HG02763 (cell line): Measurements from ENCODE around the gene CSTPP1.

ENCODE experiments used
- ATAC-seq: cut with Tn5 transposase; IDR thresholded peaks from one replicate; pipeline ENCODE4 v1.9.1; 2021; ENCODE audit warnings: mild to moderate bottlenecking, moderate library complexity; ENCODE audit not compliant: unreplicated experiment

CSTPP1 gene

DNA sequence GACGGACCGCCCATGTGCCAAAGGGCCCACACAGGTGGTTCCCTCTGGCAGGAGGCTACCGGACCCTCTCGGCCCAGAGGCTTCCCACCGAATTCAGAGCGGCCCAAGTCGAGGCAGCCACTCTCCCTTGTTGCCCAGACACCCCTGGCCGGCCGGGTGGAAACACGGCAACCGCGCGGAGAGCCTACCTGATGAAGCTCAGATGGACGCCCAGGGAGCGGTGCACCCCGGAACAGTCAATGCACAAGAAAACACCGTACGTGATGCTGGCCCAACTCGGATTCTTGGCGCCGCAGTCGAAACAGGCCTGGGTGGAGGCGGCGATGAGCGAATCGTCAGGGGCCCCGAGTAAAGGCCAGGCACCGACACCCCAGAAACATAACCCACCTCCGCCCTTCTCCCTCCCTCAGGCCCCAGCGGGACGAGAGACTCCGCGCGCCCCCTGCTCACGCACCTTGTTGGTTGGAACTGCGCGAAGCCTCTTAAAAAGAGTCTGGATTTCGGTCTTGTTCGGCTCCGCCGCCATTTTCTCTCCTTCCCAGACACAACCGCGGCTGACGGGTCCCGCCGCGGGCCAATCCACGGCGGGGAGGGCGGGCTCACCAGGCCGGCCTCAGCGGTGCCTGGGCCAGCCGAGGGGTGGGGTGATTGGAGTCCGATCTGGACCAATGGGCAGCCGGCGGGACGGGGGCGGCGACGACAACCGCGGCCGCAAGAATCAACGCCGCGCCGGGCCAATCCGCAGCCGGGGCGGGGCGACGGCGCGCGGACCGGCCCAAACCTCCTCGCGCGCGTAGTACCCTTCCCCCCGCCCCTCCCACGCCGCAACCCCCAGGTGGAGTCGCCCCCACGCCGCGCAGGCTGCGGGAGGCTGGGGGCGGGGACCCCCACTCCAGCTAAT, 240.0 kb downstream of the CSTPP1 start, which contains the start of gene ARFGAP2:
TSS of gene ARFGAP2 (minus strand) at position 552 of the 901 bp plus-strand sequence. CDS start at position 526, 26 bp downstream.
- peak; percentile 93 for ATAC-seq

DNA sequence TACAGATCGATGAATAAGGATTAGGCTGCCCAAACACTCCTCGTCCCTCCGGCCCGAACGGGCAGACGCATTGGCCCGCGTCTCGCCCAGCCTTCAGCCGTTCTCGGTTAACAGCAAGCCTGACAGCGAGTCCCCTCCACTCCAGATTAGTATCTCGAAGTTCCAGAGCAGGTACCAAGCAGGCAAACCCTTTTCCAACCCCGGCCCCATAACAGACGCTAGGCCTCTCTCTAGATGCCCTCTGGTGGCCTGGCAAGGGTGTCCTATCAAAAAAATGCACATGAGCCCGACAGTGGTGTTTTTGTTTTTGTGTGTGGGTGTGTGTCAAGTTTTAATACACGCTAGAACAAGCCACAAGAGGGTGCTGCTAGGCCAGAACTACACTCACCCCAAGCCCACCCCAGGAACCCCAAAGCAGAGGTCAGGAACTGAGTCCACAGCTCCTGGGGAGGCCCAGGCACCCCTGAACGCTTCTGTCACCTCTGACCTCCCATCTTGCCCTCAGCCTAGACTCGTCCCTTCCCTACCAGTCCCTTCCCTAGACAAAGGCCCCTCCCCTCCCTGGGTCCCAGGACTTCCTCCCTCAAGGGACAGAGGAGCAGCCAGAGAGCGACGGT, 240.8 kb downstream of the CSTPP1 start:
- peak; percentile 43 for ATAC-seq

DNA sequence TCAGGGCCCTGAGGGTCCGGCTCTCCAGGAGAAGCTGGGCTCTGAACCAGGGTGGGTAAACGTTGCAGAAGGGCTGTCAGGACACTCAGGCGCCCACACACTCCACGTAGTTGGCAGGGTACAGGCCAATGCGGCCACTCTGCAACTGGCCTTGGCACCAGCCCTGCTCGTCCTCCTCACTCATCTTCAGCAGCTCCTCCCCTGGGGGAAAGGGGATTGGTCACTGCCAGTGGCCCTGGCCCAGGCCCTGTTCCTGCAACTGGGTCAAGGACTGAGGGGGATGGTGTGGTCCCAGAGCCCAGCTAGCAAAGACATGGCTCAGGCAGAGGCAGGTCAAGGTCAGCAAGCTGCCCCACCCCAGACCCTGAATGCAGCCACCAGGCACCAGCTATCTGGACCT, 241.3 kb downstream of the CSTPP1 start:
- ATAC-seq = no peak

DNA sequence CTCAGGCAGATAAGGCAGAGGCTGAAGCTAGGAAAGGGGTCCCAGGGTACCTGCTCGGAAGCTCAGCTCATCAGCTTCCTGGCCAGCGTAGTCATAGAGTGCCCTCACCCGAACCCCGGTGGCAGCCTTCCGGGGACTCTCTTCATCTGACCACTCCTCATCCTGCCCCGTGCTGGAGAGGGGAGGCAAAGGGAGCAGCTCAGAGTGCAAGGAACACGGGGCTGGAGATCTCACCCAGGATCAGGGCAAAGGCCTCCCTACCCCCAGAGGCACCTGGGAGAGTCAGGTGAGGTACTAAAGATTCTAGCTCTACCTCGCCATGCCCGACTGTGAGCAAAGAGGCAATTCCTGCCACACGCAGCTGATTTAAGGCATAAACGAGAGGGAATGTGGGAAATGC, 241.8 kb downstream of the CSTPP1 start:
- ATAC-seq = no peak

DNA sequence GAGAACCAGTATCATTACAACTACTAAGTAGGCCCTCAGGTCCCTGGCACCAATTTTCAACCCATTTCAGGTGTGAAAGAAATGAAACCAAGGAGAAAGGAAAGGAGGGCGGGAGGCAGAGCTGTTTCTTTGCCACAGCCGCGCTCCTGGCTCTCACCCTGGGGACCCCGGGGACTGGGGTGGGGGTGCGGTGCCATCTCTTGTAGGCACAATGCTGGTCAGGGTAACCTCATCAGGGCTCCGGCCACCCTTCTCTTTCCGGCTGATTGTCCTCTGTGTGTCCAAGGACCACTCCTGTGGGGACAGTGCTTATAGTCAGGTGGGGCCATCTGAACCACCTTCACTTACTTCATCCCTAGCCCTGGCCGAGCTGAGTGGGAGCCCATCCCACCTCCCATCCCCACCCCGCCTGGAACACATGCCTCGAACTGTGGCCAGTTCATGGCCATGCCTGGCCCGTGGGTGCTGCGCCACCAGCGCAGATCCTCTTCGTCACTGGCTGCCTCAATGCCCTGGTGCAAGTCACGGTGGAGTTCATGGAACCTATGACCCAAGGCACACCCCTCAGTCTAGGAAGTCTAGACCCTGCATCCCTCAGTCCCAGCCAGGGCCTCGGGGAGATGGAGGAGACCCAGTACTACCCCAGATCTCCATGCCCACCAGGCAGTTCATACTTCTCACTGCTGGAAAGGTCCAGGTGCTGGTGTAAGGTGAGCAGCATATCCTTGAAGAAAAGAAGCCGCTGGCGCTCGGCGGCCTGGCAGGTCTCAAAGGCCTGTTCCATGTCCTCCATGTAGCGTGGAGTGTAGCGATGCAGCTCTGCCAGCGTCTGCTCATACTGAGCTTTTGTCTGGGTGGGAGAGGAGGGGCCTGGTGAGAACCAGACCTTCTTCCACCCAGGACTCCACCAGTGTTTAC, 242.4 kb downstream of the CSTPP1 start:
- no peak for ATAC-seq

DNA sequence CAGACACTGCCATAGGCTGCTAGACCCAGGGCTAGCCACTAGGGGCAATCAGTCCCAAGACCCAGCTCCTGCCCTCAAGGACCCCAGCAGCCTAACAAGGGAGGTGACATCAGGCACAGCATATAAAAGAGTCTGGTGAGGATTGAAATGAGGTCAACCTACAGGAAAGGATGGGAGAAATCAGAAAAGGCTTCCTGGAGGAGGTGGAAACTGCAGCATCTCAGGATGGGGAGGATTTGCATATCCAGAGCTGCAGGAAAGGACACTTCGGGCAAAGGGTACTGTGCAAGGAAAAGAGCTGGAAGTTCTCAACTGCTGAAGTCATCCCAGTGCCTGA, 243.1 kb downstream of the CSTPP1 start:
- ATAC-seq = no peak

DNA sequence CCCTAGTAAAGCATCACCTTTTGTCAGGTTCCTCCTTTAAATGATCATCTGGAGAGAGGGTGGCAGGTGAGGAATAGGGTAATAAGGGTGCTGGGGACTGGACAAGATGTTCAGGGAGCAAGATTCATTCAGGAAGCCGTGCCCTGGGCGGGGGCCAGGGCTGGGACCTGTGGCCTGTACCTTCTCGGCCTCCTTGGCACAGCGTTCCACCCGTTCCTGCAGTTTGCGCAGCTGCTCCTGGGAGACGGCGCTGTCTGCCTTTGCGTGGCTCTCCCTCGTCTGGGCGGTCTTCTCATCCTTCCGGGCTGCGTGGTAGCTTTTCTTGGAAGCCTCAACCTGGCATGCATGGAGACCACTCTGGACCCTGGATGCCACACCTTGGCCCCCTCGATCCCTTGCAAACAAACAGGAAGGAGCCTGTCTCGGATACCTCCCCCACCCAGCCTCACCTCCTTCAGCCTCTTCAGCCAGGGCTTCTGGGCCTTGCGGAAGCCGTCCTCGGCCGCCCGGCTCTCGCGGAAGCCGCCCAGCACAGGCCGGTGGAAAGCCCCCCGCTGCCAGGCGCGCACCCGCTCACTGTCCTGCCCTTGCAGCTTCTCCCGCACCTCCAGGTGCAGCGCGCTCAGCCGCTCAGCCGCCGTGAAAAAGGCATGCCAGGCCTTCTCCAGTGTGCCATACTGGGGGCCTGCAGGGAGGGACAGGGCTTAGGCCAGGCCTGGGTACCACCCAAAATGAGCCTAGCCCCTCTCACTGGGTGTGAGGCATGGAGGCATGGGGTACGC, 243.6 kb downstream of the CSTPP1 start:
- ATAC-seq = no peak

DNA sequence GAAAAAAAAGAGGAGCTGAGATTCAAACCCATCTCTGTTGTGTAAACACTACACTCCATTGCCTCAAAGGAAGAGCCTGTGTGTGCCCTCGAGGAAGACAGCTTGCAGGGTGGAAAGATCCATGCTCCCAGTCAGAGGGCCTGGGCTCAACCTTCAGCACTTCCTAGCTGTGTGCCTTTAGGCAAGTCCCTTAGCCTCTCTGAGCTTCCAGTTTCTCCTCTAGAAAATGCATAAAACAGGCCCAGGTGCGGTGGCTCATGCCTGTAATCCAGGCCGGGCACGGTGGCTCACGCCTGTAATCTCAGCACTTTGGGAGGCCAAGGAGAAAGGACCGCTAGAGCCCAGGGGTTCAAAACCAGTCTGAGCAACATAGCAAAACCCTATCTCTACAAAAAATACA, 244.7 kb downstream of the CSTPP1 start:
- no peak for ATAC-seq

DNA sequence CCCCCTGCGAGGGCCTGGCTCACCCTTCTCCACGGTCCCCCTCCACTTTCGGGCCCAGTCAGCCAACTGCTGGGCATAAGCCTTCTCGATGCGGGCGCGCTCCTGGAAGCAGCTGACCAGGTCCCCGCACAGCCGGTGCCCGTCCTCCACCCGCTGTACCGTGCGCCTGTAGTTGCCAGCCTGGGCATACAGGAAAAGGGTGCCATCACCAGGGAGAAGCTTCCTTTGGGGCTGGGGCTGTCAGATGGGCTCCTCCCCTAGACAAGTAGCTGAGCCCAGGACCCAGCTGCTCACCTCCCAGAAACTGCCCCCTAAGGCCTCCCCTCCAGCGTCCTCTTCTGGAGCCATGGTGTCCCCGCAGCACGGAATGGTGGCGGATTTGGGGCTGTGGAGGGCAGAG, 245.8 kb downstream of the CSTPP1 start:
- no peak for ATAC-seq

DNA sequence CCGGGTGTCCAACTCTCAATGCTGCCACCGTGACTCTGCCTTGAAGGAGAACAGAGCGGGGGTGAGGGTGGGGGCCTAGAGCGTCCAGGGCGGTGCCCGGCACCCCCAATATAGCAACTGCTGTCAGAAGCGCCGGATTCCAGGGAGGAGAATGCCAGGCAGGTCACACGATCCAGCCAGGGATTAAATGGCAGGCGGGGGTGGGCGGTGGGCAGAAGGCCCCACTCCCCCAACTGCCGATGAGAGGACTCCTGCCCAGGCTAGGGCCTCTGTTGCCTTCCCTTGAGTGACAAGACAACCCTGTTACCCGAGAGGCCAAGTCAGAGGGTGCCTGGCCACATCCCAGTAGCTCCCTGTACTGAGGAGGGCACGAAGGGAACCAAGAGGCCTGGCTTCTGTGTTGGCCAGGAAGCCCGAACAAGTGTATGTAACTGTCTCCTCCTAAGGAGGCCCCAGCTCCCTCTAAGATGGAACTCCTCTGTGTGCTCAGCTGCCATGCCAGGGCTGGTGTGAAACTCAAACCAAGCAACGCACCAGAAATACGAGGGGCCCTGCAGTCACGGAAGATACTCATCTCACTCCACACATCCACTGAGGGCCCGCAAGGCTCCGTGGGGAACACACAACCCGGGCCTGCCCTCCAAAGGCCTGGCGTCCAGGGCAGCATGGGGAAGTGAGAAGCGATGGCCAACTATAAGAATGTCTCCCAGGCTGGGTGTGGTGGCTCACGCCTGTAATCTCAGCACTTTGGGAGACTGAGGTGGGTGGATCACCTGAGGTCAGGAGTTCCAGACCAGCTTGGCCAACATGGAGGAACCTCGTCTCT, 246.7 kb downstream of the CSTPP1 start:
- no peak for ATAC-seq

DNA sequence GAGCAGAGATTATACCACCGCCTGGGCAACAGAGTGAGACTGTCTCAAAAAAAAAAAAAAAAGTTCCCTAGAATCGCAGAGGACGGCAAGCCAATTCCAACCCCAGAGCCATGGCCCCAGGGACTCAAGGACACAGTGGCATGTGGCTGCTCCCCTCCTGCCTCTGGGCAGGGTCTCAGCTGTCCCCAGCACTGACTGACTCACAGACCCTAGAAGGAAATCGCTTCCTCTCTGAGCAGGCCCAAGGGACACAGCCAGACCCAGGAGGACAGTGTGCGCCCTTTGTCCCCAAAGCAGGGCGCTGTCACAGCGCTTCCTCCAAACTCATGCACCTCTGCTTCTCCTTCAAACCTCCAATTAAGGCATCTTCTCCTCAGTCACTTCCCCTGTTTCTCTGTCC, 247.4 kb downstream of the CSTPP1 start:
- no peak for ATAC-seq

DNA sequence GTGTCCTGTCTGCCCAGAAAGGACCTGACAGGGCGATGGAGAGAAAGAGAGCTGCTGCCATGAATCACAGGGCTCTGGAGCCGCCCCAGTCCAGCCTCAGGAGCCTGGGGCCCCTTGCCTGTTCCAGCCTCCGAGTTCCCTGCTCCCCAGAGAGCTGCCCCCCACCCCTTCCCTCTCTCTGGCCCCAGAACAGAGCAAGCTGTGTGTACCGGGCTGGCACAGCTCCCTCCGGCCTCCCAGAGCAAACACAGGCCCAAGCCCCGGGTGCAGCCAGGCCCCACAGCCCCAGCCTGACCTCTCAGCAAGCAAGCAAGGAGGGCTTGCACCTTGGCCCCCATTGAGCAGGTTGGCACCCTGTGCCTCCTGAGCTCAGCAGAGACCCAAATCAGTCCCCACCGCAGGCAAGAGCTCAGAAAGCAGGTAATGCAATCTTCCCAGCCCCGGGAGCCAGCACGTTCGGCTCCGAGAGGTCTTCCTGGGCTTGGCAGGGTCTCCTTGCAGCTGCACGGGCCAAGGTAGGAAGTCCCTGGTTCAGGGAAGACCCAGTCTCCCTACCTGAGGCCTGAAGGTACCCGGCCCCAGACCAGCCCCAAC, 248.2 kb downstream of the CSTPP1 start:
- ATAC-seq = no peak

DNA sequence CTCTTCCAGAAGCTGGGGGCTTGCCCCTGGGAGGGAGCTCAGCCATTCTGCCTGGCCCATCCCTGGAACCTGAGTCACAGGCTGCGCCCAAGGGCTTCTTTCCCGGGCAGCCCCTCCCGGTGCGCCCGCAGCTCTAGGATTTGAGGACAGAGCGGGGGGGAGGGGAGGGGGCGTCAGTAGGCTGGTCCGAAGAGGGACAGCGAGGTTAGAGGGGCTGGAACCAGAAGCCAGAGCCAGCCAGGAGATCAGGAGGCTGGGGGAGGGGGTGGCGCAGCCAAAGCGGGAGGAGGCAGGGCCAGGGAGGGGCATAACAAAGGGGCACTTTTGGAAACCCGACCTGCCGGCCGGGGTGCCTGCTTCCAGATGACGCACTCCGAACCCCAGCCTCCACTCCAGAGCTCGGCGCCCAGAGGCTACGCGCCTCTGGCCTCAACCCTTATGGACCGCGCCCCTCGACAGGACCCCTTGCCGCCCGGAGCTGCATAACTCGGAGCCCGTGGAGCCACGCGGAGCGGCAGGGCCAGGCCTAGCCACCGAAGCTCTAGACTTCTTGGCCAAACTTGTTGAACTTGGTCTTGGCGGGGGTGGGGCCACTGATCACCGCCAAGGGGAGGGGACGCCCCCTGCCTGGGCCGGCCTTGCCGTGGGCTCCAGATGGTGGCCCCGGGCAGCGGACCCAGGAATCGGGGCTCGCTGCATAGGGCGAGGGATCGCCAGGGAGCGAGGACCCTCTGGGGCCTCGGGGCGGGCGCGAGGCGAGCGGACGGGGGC, 248.9 kb downstream of the CSTPP1 start:
- ATAC-seq = no peak

DNA sequence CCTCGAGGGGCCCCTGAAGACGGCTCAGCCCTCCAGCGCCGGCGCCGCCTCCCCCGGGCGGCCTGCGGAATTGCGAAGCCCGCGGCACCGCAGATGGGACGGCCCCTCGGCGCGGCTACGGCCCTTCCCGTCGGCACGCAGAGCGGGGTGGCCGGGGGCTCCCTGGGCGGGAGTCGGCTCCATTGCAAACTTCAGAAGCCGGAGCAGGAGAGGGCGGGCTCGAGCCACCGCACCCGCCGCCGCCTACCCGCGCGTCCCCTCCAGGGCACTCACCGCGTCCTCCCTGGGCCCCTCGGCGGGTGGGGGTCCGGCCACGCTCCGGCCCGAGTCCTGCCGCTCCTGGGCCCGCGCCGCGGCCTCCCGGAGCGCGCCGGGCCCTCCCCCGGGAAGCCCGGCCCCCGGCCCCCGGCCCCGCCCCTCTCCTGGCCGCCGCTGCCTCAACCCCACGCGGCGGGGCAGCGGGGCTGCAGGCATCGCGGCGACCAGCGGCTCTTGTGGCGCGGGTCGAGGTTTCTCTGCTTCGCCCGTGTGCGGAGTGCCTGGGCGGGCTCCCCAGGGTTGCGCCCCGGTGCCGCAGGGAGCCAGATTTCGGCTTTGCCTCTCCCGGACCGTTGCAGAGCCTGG, 249.6 kb downstream of the CSTPP1 start, which contains the start of gene PACSIN3:
TSS of gene PACSIN3 (minus strand) at position 359 of the 624 bp plus-strand sequence. CDS start 3,707 bp downstream, outside the sequence.
- ATAC-seq = no peak

DNA sequence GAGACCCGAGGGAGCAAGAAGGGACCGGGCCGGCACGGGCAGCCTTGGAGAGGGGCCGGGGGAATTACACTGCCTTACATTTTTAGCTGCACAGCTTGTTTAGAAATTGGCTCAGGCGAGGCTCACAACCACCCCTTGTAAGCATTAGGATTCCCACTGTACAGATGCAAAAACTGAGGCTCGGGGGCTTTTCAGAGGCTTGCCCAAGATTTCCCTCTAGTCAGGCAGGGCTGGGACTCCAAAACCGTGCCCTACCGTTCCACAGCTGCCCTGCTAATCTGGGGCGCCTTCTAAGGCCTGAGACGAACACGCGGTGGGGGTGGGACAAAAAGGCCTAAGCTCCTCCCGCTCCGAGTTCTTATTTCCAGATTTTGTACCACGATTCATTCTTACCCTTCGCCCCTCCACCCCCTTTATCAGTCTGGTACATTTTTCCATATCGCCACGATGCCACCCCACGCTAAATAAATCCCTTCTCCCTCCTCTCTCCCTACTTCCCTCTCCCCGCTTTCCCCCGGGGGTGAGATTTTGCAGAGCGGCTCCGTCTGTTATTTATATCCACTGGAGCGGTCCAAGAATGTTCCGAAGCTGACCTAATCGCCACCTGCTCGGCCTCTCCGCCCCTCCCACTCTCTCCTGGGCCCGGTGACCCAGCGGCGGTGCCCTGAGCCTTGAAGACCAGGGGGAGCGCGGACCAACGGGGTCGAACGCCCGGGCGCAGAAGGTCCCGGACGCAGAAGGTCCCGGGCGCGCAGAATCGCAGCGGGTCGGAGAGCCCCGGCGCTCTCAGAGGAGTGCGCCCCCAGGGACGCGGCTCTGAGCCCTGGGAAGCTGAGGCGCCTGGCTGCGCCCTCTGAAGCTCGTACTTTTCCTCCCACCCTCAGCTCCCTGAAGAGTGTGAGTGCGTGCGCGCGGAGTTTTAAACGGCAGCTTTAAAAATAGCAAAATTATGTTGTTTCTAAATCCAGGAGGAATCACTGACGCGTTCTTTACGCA, 250.4 kb downstream of the CSTPP1 start:
- no peak for ATAC-seq

DNA sequence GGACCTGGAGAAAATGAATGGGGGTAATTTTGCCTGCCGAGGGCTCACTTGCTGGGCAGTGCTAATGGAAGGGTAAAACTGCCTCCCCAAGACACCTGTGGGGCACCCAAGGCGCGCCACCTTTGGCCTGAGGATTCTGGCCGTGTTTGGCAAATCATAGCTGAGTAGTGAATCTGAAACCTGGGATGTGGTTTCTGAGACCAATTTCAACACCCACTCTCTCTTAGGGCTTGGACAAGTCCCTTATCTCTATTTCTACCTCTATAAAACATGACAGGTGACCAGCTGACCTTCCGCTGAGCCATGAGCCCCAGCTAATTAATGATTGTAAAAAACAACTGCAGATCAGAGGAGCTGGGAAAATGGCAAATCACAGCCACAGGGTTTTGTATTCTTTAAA, 251.2 kb downstream of the CSTPP1 start:
- ATAC-seq = no peak

DNA sequence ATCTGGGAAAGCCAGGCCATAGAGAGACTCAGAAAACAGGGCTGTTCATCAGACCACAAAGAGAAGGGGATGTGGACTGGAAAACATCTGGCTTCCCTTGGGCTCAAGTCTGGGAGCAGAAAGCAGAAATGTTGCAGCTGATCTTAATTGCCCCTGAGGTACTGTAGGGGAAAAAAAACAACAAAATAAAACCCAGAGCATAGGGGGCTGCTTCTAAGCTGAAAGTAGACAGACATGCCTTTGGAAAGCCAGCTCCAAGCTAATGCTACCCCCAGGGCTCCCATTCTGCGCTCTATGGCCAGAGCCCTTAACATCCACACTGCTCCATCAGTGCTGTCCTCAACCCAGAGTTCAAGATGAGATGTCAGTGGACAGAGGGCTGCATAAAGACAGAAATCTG, 251.7 kb downstream of the CSTPP1 start:
- no peak for ATAC-seq
